OCI-LY3 (cell line): Measurements from ENCODE around the gene GREM2.

Experiments
- EZH2phosphoT487 ChIP-seq: fragments of 200-600 bp; shearing (Covaris generic); IDR thresholded peaks from 2 replicates; pipeline ENCODE4 v1.6.1; 2018; ENCODE audit warnings: antibody characterized with exemption, mixed run types, low read depth
- TF ChIP-seq, protein P1 (sequence below): fragments of 200-600, 300-600 bp; sonication (generic); IDR thresholded peaks from 2 replicates; pipeline ENCODE4 v1.5.1; 2014; ENCODE audit warnings: antibody characterized with exemption, low read length, low read depth

GRCh38 chr1:240492832-240493440 lies 119.0 kb downstream of the GREM2 start:
- TF ChIP-seq, protein P1, sequence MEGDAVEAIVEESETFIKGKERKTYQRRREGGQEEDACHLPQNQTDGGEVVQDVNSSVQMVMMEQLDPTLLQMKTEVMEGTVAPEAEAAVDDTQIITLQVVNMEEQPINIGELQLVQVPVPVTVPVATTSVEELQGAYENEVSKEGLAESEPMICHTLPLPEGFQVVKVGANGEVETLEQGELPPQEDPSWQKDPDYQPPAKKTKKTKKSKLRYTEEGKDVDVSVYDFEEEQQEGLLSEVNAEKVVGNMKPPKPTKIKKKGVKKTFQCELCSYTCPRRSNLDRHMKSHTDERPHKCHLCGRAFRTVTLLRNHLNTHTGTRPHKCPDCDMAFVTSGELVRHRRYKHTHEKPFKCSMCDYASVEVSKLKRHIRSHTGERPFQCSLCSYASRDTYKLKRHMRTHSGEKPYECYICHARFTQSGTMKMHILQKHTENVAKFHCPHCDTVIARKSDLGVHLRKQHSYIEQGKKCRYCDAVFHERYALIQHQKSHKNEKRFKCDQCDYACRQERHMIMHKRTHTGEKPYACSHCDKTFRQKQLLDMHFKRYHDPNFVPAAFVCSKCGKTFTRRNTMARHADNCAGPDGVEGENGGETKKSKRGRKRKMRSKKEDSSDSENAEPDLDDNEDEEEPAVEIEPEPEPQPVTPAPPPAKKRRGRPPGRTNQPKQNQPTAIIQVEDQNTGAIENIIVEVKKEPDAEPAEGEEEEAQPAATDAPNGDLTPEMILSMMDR = no peak
- no peak for TF ChIP-seq EZH2phosphoT487
